SK-N-SH (cell line): ENCODE results near the gene FAM131B.

Experiments used
- CHD2 ChIP-seq: fragments of 150-350 bp; IDR thresholded peaks from 2 replicates; pipeline ENCODE4 v1.6.1; 2018; ENCODE audit warnings: low read length; ENCODE audit not compliant: partially characterized antibody
- FOXM1 ChIP-seq: IDR thresholded peaks from 2 replicates; pipeline ENCODE4 v1.4.0; 2012; ENCODE audit warnings: low read depth, mild to moderate bottlenecking
- GABPA ChIP-seq: IDR thresholded peaks from 2 replicates; pipeline ENCODE4 v1.4.0; 2012; ENCODE audit warnings: low read depth, mild to moderate bottlenecking
- RAD21 ChIP-seq: IDR thresholded peaks from 2 replicates; pipeline ENCODE4 v1.6.1; 2012; ENCODE audit warnings: mild to moderate bottlenecking, low read length
- TF ChIP-seq, protein P1 (sequence below): fragments of 200-600 bp; sonication (generic); IDR thresholded peaks from 2 replicates; pipeline ENCODE4 v1.6.1; 2017; ENCODE audit warnings: antibody characterized with exemption, mild to moderate bottlenecking, moderate library complexity
- TF ChIP-seq, protein P2 (sequence below): IDR thresholded peaks from 2 replicates; pipeline ENCODE4 v1.4.0; 2012; ENCODE audit warnings: low read depth, borderline replicate concordance
- TF ChIP-seq, protein P3 (sequence below): fragments of 150-350 bp; IDR thresholded peaks from 2 replicates; pipeline ENCODE4 v1.6.1; 2017; ENCODE audit warnings: antibody characterized with exemption, low read length, low read depth, borderline replicate concordance

DNA sequence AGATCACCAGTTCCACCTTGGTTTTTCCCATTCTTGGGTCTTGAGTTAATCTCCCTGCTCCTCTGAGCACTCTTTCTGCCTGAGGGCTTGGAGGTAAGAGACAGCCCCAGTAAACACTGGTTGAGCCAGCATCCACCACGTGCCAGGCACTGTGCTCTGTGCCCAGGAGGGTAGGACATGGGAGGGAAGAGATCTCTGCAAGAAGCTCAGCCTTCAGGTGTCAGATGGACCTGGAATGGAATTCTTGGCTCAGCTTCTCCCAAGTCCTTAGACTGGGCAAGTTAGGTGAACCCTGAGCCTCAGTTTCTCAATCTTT, 21.1 kb upstream of the FAM131B start:
- TF ChIP-seq FOXM1 (no peak), CHD2 (no peak), GABPA (no peak), RAD21 (no peak)
- TF ChIP-seq, protein P1, sequence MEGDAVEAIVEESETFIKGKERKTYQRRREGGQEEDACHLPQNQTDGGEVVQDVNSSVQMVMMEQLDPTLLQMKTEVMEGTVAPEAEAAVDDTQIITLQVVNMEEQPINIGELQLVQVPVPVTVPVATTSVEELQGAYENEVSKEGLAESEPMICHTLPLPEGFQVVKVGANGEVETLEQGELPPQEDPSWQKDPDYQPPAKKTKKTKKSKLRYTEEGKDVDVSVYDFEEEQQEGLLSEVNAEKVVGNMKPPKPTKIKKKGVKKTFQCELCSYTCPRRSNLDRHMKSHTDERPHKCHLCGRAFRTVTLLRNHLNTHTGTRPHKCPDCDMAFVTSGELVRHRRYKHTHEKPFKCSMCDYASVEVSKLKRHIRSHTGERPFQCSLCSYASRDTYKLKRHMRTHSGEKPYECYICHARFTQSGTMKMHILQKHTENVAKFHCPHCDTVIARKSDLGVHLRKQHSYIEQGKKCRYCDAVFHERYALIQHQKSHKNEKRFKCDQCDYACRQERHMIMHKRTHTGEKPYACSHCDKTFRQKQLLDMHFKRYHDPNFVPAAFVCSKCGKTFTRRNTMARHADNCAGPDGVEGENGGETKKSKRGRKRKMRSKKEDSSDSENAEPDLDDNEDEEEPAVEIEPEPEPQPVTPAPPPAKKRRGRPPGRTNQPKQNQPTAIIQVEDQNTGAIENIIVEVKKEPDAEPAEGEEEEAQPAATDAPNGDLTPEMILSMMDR = no peak
- TF ChIP-seq, protein P2, sequence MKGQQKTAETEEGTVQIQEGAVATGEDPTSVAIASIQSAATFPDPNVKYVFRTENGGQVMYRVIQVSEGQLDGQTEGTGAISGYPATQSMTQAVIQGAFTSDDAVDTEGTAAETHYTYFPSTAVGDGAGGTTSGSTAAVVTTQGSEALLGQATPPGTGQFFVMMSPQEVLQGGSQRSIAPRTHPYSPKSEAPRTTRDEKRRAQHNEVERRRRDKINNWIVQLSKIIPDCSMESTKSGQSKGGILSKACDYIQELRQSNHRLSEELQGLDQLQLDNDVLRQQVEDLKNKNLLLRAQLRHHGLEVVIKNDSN = no peak
- TF ChIP-seq, protein P3, sequence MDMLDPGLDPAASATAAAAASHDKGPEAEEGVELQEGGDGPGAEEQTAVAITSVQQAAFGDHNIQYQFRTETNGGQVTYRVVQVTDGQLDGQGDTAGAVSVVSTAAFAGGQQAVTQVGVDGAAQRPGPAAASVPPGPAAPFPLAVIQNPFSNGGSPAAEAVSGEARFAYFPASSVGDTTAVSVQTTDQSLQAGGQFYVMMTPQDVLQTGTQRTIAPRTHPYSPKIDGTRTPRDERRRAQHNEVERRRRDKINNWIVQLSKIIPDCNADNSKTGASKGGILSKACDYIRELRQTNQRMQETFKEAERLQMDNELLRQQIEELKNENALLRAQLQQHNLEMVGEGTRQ = no peak
